Inflammatory macrophage treated with lipopolysaccharide for 1 hour (primary cell): ENCODE results near the gene ABCA1.

Experiments used
- DNase-seq, 2 donors: peaks; one replicate each; pipeline ENCODE4 v3.0.0-alpha.2; 2020 to 2022

The ABCA1 gene

GRCh38 chr9:104927912-104928740 lies at the start of gene ABCA1:
Gene ABCA1, minus strand, starts transcription at chr9:104928155. Its CDS starts 24,476 bp downstream, at chr9:104903679.
- DNase-seq = peak; percentile 93 to 97

- no peak for DNase-seq
Measured at GRCh38 chr9:104977580-104977979, 49.6 kb upstream of the ABCA1 start.

- no peak for DNase-seq
Measured at GRCh38 chr9:104977168-104977567, 49.2 kb upstream of the ABCA1 start.

GRCh38 chr9:104975966-104976595 lies 48.1 kb upstream of the ABCA1 start:
- DNase-seq = peak in 1 of 2 donors; percentile 29

- no peak for DNase-seq
Measured at GRCh38 chr9:104974053-104974962, 46.4 kb upstream of the ABCA1 start.

- no peak for DNase-seq
Measured at GRCh38 chr9:104972242-104972866, 44.4 kb upstream of the ABCA1 start.

GRCh38 chr9:104971511-104971910 lies 43.6 kb upstream of the ABCA1 start:
- no peak for DNase-seq

GRCh38 chr9:104970271-104970987 lies 42.5 kb upstream of the ABCA1 start:
- no peak for DNase-seq

GRCh38 chr9:104969116-104969515 lies 41.2 kb upstream of the ABCA1 start:
- DNase-seq = no peak

GRCh38 chr9:104968025-104968982 lies 40.3 kb upstream of the ABCA1 start:
- DNase-seq = peak; percentile 80 to 92

GRCh38 chr9:104963076-104963475 lies 35.1 kb upstream of the ABCA1 start:
- no peak for DNase-seq

GRCh38 chr9:104961701-104962359 lies 33.9 kb upstream of the ABCA1 start:
- DNase-seq = no peak

GRCh38 chr9:104961238-104961637 lies 33.3 kb upstream of the ABCA1 start:
- DNase-seq = peak; percentile 85 to 92

GRCh38 chr9:104960662-104961061 lies 32.7 kb upstream of the ABCA1 start:
- DNase-seq = no peak

- DNase-seq = peak; percentile 69 to 71
Measured at GRCh38 chr9:104958751-104959150, 30.8 kb upstream of the ABCA1 start.

- DNase-seq = peak; percentile 39 to 52
Measured at GRCh38 chr9:104958006-104958405, 30.1 kb upstream of the ABCA1 start.

GRCh38 chr9:104951487-104951886 lies 23.5 kb upstream of the ABCA1 start:
- no peak for DNase-seq

- DNase-seq = peak in 1 of 2 donors; percentile 47
Measured at GRCh38 chr9:104950838-104951237, 22.9 kb upstream of the ABCA1 start.

GRCh38 chr9:104948277-104948676 lies 20.3 kb upstream of the ABCA1 start:
- DNase-seq = peak; percentile 23 to 33

GRCh38 chr9:104944871-104945270 lies 16.9 kb upstream of the ABCA1 start:
- no peak for DNase-seq
